Suppressor macrophage treated with lipopolysaccharide for 4 hours (primary cell): Measurements from ENCODE around the gene EIF3K.

ENCODE experiments used
- DNase-seq: peaks from one replicate; pipeline ENCODE4 v3.0.0-alpha.2; 2020

Gene EIF3K

DNA sequence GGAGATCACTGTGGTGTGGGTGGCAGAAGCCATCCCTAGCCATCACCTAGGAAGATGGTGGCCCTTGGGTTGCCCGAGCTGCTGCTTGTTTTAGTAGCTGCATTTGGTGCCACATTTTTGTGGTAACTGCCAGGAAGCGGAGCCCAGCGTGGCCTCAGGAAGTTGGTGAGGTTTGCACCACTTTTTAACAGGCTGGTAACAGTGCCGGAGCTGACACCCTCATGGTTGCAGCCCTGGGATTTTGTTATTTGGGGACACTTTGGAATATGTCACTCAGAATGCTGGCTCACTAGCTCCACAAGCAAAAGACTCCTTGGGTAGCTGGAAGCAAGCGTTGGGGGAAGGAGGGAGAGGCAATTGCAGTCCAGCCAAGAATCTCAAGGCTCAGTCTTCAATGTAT, 50.6 kb downstream of the EIF3K start:
- DNase-seq, result no peak

DNA sequence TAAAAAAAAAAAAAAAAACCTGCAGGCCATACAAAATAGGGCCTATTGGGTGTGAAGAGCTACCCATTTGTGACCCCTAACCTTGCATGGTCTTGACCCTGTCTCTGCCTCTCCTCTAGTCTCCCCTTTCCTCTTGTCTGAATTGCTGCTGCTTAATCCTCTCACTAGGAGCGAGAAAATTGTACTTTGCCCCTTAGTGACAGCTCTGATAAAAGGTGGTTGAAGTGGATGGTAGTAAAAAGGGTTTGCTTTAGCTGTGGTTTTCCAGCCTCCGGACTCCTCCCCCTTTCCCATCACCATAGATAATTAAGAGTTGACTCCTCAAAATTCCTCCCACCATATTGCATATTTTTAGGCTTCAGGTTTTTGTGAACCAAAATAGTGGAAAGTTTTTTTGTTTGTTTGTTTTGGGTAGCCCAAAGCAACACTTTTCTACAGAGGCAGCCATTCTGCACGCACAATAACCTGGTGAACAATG, 52.0 kb downstream of the EIF3K start:
- no peak for DNase-seq

DNA sequence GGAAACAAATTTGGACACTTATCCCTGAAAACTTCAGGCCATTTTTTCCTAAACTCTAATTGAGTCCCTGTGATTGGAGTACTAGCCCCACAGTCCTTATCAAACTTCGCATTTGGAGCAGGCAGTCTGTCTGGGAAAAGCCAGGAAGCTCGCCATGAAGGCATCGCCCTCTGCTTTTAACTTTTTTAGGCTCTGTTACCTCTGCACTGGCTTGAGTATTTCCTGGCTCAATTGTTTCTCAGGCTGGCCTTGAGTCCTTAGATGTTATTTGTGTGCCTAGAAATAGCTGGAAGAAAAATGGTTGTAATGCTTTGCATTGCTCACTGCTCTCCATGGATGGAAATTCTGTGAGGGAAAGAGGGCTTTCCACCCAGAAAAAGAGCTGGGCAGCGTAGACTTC, 52.7 kb downstream of the EIF3K start:
- no peak for DNase-seq

DNA sequence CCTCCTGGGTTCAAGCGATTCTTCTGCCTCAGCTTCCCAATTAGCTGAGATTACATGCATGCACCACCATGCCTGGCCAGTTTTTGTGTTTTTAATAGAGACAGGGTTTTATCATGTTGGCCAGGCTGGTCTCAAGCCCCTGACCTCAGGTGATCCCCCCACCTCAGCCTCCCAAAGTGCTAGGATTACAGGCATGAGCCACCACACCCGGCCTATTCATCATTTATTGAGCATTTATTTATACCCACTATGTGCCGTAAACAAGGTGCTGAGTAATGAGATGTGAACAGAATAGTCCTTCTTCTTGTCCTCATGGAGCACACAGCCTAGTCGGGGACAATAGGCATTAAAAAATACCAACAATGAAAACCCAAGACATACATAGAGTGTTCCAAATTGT, 54.0 kb downstream of the EIF3K start:
- no peak for DNase-seq

DNA sequence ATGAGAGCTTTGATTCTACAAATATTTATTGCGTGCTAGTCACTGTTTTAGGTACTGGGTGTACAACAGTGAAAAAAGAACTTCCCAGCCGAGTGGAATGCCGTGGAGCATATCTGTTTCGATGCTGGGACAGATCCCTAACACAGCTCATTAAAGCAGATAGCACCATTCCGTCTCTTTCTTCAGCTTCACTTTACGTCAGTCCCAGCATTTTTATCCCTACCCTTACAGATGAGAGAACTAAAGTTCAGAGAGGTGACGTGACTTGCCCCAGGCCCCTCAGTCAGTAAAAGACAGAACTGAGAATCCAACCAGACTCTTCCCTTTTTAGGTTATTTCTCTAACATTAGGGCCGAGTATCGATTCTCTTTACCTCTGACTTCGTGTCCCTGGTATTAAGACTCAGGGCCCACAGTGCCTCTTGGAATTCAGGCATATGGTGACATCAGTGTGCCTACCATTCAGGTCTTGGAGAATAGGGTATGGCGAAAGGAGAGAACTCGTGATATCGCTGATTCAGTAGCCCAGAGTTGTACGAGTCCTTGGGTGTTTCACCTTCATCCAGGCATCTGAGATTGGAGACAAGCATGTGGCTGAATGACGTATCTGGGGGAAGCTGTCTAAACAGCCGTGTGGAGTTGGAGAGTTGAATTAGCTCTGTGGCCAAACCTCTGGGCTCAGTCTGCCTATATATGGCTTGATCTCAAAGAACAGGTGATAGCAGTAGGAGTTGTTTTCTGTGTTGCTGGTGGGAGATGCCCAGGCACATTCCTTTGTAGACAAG, 55.6 kb downstream of the EIF3K start:
- peak; percentile 53 for DNase-seq

DNA sequence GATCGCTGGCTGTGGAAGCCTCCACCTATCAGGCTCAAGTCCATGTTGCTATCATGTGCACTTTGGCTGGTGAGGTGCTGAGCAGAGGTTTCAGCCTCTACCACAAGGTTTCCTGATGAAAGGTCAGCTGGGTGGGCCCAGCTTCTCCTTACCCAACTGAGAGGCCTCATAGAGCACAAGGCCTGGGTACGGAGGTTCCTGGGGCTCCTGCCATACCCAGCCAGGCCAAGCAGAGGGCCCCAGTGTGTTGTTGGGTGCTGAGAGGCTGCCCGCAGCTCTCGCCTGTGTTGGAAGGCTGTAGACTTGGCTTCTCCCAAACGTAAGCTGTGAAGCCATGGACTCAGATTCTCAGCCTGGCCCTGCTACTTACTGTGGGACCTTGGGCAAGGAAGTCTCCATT, 56.6 kb downstream of the EIF3K start:
- no peak for DNase-seq

DNA sequence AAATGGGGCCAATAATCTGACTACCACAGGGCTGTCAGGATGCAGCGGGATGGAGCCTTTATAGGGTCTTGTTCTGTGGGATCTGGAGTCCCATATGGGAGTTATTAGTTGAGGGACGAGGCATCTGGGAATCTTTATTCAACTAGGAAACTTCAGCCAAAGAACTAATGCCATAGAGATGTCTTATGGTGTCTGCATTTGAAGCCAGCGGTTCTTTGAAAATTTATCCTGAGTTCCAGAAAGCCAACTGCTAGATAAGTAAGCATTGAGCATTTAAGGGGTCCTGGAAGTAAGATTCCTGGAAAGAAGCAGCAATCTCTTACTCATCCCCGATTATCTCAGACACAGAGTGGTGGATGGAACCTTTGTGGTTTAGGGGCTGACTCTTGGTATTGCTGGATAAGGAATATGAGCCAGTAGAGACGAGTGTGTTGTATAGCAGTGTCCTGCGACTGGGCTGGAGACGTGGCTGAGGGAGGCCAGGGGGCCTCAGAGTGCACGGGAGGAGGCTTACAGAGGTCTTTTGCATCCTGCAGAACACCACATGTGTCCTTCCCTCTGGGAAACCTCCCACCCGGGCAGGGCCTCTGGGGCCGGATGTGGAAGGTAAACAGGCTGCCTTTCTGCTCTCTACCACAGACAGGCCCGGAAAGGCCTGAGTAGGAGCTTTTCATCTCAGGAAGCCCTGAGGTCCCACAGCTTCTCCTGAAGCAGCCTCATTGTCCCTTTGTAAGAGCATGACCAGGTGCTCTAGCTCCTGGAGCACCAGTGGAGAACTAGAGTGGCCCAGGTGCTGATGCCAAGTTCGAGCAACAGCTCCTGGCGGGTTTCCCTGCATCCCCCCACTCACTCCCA, 57.3 kb downstream of the EIF3K start:
- no peak for DNase-seq

DNA sequence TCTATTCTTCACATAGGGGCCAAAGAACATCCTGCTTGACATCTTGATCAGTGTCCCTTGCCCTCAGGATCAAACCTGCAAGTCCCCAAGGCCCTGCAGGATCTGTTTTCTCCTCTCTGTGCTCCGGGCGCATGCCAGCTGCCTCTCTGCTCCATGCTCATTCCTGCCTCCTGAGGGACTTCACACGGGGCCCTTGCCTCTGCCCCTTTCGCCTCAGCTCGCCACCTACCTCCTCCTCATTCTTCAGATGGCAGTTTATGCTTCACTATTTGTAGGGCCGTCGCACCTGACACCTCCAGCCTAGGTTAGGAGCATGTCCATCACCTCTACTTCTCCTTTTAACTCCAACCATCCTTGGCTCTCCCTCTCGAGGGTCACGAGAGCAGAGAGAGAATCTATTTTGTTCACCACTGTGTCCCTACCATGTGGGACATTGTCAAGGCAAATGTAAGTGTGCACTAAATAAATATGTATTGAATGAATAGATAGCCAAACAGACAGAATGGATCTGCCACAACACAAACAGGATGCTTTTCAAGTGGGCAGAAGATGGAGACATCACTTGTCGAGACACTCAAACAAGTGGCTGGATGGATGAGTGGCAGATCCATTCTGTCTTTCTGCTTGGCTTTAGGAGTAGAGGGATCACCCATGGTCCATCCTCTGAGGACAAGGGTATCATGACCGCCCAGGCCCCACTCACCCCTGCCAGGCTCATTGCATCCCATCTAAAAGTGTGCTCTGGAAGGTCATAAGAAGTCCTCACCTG, 58.1 kb downstream of the EIF3K start:
- no peak for DNase-seq

DNA sequence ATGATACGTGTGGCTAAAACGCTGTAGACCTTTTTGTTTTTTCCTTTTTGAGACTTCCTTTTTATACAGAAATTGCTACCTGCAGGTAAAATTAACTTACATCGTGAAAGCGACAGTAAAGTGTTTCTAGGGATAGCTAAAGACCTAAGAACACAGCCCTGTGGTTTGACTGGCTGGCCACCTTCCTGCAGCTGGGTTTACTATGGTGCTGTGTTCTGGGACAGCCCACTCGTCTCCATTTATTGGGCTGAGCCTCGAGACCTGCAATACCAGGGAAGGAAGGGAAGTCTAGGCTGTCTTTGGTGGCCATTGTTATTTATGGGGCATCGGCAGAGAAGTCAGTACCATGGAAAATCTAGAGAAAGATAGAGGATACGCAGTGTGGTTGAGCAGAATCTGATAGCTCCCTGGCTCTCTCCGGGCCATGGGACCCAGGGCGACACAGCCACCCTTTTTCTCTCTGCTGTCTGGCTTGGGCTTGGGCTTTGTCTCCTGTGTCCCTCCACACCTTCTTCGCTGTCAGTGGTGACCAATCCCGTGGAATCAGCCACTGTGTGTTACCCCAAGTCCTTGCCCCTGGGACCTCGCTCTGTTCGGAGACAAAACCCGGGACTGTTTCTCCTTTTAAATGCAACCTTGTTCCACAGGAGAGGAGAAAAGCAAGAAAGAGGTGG, 59.4 kb downstream of the EIF3K start:
- DNase-seq, result no peak

DNA sequence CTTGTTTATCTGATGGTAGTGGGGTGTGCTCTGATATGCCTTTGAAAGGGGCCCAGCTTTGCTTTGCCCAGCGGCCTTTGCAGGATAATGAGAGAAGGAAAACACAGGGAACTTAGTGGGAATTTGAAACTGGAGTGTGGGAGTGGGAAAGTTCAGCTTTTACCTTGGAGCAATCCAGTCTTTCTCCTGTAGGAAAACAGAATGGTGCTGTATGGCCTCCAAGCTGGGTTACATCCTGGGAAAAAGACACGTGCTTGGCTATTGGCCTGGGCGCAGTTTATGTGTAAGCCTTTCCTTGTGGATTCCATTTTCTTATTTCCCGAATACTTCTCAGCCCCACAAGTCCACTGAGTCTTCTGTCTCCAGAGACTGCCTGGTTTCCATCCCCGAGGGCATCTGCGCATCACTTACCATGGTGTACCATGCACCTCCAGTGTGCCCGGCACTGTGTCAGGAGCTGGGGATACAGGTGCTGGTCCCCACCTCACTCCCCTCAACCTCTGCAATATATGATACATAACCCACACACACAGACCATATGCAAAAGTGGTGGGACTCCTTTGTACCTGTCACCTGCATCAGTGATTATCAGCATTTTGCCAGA, 60.0 kb downstream of the EIF3K start:
- no peak for DNase-seq

DNA sequence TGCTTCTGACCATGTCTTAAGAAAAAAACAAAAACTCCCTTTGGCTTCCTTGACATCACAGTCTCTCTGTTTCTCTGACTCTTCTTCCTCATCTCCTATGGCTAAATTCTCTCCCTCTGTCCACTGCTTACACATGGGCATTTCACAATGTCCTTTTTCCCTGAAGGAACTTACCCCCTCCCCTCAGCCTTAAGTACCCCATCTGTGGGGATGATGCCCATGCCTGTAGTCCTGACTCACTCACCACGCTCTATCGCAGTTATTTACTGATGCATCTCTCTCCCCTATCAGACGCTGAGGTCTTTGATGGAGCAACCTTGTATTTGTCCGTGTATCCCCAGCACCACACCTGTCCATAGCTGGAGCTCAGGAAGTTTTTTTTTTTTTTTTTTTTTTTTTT, 60.9 kb downstream of the EIF3K start:
- peak; percentile 73 for DNase-seq

DNA sequence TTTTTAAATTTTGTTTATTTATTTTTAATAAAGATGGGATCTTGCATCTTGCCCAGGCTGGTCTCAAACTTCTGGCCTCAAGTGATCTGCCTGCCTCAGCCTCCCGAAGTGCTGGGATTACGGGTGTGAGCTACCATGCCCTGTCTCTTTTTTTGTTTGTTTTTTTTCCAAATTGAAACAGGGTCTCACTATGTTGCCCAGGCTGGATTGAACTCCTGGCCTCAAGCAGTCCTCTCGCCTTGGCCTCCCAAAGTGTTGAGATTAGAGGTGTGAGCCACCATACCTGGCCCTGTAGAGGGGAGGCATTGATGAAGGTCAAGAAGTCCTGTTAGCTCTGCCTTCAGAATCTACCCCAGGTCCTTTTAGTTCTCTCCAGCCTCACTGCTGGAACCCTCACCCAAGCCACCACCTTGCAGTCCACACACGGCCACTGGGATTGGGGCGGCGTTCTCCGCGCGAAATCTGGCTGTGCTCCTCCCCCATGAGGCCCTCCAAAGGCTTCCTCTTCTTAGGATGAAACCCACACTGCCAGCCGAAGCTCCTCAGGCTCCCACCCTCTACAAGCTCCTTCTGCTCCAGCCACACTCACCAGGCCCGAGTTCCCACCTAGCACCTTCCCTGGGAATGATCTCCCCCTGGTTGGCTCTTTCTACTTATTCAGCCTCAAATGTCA, 63.3 kb downstream of the EIF3K start:
- DNase-seq, result no peak

DNA sequence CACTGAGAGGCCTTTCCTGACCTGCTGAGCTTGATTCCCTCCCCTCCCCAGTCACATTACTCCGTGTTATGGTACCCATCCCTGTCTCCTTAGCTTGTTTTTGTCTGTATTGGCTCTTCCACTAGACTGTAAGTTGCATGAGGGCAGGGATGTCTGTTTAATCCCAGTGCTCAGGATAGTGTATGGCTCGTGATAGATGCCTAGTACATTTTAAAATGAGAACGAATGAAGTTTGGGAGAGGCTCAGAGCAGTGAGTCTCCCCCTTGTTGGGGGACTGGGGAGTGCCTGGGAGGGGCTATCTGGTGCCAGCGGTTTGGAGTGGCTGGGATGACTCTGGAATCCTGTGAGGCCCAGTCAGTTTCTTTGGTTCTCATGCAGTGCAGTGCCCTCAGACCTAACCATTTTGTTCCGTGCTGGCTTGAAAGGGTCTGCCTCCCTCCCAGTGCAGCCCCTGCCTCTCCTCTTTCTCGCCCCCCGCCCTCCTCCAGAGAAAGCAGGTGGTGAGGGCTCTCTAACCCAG, 63.9 kb downstream of the EIF3K start:
- DNase-seq, result no peak

DNA sequence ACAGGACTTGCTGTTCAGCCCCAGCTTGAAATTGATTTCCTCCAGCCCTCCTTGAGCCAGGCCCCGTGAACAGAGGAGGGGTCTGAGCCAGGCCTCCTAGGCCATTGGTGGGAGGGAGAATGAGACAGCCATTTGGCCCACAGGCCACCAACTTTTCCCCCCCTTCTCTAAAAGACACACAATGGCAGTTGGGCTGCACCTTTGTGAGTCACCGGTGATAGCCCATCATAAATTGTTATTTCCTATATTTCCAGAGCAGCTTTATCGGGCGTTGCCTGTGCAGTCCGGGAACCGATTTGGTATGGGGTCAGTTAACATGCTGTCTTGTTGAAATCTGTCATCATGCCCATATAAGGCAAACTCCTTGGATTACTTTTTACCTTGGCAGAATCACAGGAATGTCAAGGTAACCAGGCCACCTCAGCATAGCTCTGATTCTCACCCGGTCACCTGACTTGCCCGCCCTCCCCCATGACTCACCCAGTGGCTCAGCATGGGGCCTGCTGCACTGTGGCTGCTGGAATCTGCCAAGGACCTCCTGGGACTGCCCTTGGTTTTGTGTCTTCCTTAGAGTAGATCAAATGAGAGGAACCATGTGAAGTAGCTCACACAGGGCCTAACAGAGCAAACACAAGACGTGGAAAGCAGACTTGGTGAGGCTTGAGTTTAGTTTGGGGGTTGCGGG, 64.5 kb downstream of the EIF3K start:
- DNase-seq, result peak; percentile 66

DNA sequence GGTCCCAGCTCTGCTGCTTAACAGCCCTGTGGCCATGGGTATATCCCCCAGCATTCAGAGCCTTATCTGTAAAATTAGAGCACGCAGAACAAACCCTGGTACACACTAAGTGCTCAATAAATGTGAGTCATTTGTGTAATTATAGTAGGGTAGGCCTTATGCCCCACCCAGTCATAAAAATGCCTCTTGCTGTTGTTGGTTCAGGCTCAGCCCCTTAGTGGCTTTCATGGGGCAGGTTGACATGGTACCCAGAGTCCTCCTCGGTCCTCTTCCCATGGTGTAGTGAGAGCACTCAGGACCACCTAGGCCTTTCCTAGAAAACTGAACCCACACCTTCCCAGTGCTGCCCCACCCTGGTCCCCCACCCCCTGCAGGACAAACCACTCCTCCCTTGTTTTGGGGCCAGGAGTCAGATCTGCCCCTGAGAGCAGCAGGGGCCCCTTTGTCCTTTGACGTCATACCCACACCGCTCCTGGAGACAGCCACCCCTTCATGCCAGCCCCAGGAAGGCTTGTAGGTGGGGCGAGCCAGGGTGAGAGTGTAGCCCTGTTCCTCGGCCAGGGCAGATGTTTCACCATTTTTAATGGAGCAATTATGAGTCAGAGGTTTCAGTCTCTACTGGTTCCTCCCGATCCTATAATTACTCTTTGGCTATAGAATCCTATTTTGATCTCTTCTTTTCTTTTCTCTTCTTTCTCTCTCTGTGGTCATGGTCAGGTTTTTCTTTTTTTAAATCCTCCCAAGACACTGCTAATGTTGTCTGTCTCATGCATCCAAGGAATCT, 65.3 kb downstream of the EIF3K start:
- peak; percentile 89 for DNase-seq

DNA sequence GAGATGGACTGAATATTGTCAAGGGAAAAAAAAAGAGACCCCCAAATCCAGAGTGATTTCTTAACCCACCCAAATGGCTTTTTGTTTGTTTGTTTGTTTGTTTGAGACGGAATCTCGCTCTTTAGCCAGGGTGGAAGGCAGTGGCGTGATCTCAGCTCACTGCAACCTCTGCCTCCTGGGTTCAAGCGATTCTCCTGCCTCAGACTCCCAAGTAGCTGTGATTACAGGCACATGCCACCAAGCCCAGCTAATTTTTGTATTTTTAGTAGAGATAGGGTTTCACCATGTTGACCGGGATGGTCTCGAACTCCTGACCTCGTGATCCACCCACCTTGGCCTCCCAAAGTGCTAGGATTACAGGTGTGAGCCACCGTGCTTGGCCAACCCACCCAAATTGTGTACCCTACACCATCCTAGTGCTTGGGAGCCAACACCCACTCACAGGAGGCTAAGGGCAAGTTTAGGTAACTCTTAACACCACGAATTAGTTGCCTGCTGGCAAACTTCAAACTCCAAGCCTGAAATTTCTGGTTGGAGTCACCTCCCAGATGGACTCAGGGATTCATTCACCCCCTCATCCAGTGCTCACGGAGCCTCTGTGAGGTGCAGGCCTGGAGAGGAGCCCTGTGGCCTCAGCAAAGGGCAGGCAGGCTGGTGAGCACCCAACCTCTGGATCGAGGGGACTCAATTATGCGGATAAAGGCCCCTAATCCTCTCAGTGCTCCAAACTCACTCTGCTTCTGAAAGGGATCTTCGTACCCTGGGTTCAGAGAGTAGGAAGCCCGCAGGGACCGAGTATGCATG, 66.1 kb downstream of the EIF3K start:
- no peak for DNase-seq

DNA sequence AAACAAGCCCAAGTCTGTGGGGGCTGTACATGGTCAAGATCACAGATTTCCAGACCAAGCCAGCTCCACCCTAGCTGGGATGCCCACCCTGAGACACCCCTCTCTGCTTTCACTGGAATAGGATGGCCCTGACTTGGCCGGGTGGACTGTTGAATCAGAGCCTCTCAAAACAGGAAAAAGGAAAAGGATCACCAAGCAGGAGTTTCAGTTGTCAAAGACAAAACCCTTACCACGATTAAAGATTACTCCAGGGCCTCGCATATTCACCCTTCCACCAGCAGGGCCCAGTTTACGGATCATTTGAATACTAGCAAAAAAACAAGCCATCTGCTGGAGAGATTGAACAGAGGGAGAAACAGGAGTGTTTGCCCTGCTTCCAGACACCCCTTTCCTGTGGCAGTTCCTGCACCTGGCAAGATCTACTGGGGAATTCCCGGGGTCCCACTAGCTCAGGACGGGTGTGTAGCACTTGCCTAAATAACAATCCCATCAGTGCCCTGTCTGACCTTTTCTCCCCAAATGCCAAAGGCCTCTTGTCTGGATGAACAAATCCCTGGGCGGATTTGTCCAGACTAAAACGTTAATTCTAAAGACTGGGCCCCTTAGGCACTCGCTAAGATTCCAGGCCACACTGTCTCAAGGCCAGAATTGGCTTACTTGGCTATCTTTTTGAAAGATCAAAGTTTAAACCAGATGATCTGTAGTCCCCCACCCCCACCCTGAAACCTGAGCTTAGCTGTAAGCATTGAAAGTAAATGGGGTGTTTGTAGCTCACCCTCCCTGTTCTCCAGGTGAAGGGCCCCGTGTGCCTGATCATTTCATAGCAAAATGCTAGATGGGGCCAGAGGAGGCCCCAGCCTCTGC, 66.9 kb downstream of the EIF3K start:
- DNase-seq, result peak; percentile 44

DNA sequence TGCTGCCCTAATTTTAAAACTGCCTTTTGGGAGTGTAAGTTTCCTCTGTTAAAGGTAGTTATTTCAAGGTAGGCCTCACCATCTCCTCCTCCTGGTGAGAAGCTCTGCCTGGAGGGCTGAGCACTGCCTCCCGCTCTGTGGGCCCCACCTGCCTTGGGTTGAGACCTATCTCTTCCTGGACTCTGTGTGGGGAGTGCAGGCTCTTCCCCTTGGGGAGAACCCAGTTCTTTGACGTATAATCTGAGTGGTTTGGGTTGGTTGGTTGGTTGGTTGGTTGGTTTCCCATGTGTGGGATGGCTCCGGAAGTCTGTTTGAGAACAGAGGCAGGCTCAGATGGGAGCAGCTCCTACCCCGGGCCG, 67.5 kb downstream of the EIF3K start:
- DNase-seq, result peak; percentile 38
